Superior temporal gyrus (tissue), 1 donor: ENCODE results near the gene SCARB2.

ENCODE experiments used
- DNase-seq: peaks from one replicate; pipeline ENCODE4 v3.0.0-alpha.2; 2016; ENCODE audit errors: extremely low spot score

The SCARB2 gene

GRCh38 chr4:76148142-76148865 lies 65.3 kb downstream of the SCARB2 start, which contains the start of gene NUP54:
Gene NUP54, minus strand, starts transcription at chr4:76148397. Its CDS starts 23 bp downstream, at chr4:76148374.
- peak; percentile 95 for DNase-seq

GRCh38 chr4:76147454-76148141 lies 66.0 kb downstream of the SCARB2 start:
- no peak for DNase-seq

- no peak for DNase-seq
These were observed 69.1 kb downstream of the SCARB2 start for GRCh38 chr4:76144546-76144945.

- DNase-seq, result no peak
These were observed 72.4 kb downstream of the SCARB2 start for GRCh38 chr4:76141241-76141640.

- no peak for DNase-seq
These were observed 85.9 kb downstream of the SCARB2 start for GRCh38 chr4:76127754-76128153.

GRCh38 chr4:76125816-76126215 lies 87.8 kb downstream of the SCARB2 start:
- DNase-seq, result no peak

- no peak for DNase-seq
These were observed 93.4 kb downstream of the SCARB2 start for GRCh38 chr4:76120199-76120598.

GRCh38 chr4:76117536-76117935 lies 96.1 kb downstream of the SCARB2 start:
- DNase-seq, result no peak

- DNase-seq, result no peak
These were observed 96.8 kb downstream of the SCARB2 start for GRCh38 chr4:76116821-76117220.
